H9 (cell line): ENCODE data around the gene PRSS57. TPM values are rescaled to one million over a fixed set of nuclear protein-coding genes. Genes with fewer than 3 reads are reported as not detected.
A peak's percentile ranks its signal among the peaks of the same experiment; 100 is the strongest.

Experiments used
- DNase-seq: peaks from one replicate; pipeline ENCODE4 v3.0.0-alpha.2; 2017
- H2AFZ ChIP-seq: one replicate; pipeline ENCODE4 v1.6.1; 2013; ENCODE audit warnings: mild to moderate bottlenecking, low read length, control low read depth, moderate library complexity
- H2AK5ac ChIP-seq: 2 replicates; pipeline ENCODE4 v1.6.1; 2013; ENCODE audit warnings: low read length, control low read depth, mixed read lengths; ENCODE audit not compliant: insufficient read length
- H2BK120ac ChIP-seq: one replicate; pipeline ENCODE4 v1.6.1; 2013; ENCODE audit warnings: low read depth, mild to moderate bottlenecking, low read length, control low read depth, inconsistent platforms; ENCODE audit not compliant: poor library complexity, severe bottlenecking
- H2BK12ac ChIP-seq: 2 replicates; pipeline ENCODE4 v1.6.1; 2013; ENCODE audit warnings: low read length, control low read depth, mixed read lengths, low read depth; ENCODE audit not compliant: insufficient read length
- H2BK15ac ChIP-seq: 2 replicates; pipeline ENCODE4 v1.6.1; 2013; ENCODE audit warnings: low read depth, low read length, control low read depth
- H2BK20ac ChIP-seq: one replicate; pipeline ENCODE4 v1.6.1; 2013; ENCODE audit warnings: low read depth, mild to moderate bottlenecking, low read length, control low read depth, inconsistent platforms; ENCODE audit not compliant: poor library complexity, severe bottlenecking
- H2BK5ac ChIP-seq: 2 replicates; pipeline ENCODE4 v1.6.1; 2013; ENCODE audit warnings: low read length, control low read depth, mixed read lengths; ENCODE audit not compliant: insufficient read length
- H3K14ac ChIP-seq: 2 replicates; pipeline ENCODE4 v1.6.1; 2013; ENCODE audit warnings: low read length, control low read depth; ENCODE audit not compliant: insufficient read depth
- H3K18ac ChIP-seq: 2 replicates; pipeline ENCODE4 v1.6.1; 2013; ENCODE audit warnings: low read depth, mild to moderate bottlenecking, mixed read lengths, low read length, control low read depth; ENCODE audit not compliant: insufficient read length
- H3K23ac ChIP-seq: 2 replicates; pipeline ENCODE4 v1.6.1; 2013; ENCODE audit warnings: low read length, control low read depth, mixed read lengths, low read depth; ENCODE audit not compliant: insufficient read length
- H3K23me2 ChIP-seq: 2 replicates; pipeline ENCODE4 v1.6.1; 2013; ENCODE audit warnings: low read depth, mild to moderate bottlenecking, mixed read lengths, low read length, control low read depth; ENCODE audit not compliant: insufficient read length, poor library complexity, severe bottlenecking
- H3K27ac ChIP-seq: 2 replicates; pipeline ENCODE4 v1.5.1; 2013; ENCODE audit warnings: low read length, control low read depth, mixed read lengths, low read depth; ENCODE audit not compliant: insufficient read length
- H3K27me3 ChIP-seq: 2 replicates; pipeline ENCODE4 v1.6.1; 2013; ENCODE audit warnings: low read length, control low read depth, inconsistent platforms; ENCODE audit not compliant: insufficient read depth
- H3K4ac ChIP-seq: 2 replicates; pipeline ENCODE4 v1.6.1; 2013; ENCODE audit warnings: low read depth, mild to moderate bottlenecking, control low read depth, inconsistent platforms, low read length, moderate library complexity
- H3K4me1 ChIP-seq: 2 replicates; pipeline ENCODE4 v1.6.1; 2013; ENCODE audit warnings: low read length, control low read depth, inconsistent platforms; ENCODE audit not compliant: insufficient read depth
- H3K4me2 ChIP-seq: 2 replicates; pipeline ENCODE4 v1.6.1; 2013; ENCODE audit warnings: low read length, control low read depth, mixed read lengths; ENCODE audit not compliant: insufficient read length, insufficient read depth
- H3K56ac ChIP-seq: 2 replicates; pipeline ENCODE4 v1.6.1; 2013; ENCODE audit warnings: low read depth, mild to moderate bottlenecking, mixed read lengths, low read length, control low read depth; ENCODE audit not compliant: insufficient read length
- H3K79me1 ChIP-seq: 2 replicates; pipeline ENCODE4 v1.6.1; 2013; ENCODE audit warnings: low read depth, mild to moderate bottlenecking, moderate library complexity, low read length, control low read depth, inconsistent platforms; ENCODE audit not compliant: insufficient read depth, poor library complexity, severe bottlenecking
- H3K79me2 ChIP-seq: 2 replicates; pipeline ENCODE4 v1.6.1; 2013; ENCODE audit warnings: low read length, control low read depth, inconsistent platforms; ENCODE audit not compliant: insufficient read depth
- H3K9ac ChIP-seq: 2 replicates; pipeline ENCODE4 v1.6.1; 2013; ENCODE audit warnings: low read length, control low read depth, mixed read lengths; ENCODE audit not compliant: insufficient read length; ENCODE audit errors: extremely low read depth
- H3K9me3 ChIP-seq: one replicate; pipeline ENCODE4 v1.6.1; 2013; ENCODE audit warnings: low read depth, low read length, inconsistent platforms; ENCODE audit not compliant: control insufficient read depth
- H3T11ph ChIP-seq: one replicate; pipeline ENCODE4 v1.6.1; 2013; ENCODE audit warnings: mild to moderate bottlenecking, low read length, control low read depth, inconsistent platforms
- H4K20me1 ChIP-seq: one replicate; pipeline ENCODE4 v1.6.1; 2013; ENCODE audit not compliant: control insufficient read depth, insufficient read length, insufficient read depth
- H4K5ac ChIP-seq: 2 replicates; pipeline ENCODE4 v1.6.1; 2013; ENCODE audit warnings: low read depth, mild to moderate bottlenecking, mixed read lengths, low read length, control low read depth; ENCODE audit not compliant: insufficient read length
- H4K8ac ChIP-seq: replicated peaks from 2 replicates; pipeline ENCODE4 v1.6.1; 2013; ENCODE audit warnings: low read length, control low read depth, mixed read lengths, low read depth; ENCODE audit not compliant: insufficient read length
- H4K91ac ChIP-seq: 2 replicates; pipeline ENCODE4 v1.6.1; 2013; ENCODE audit warnings: low read depth, mild to moderate bottlenecking, moderate library complexity, mixed read lengths, low read length, control low read depth; ENCODE audit not compliant: insufficient read length
- H3K27ac Mint-ChIP-seq, 3 experiments: 2 replicates in 2 of 3; 3 replicates in 1 of 3; pipeline ENCODE4 v1.8.0; 2020 to 2021; ENCODE audit warnings: mixed read lengths in 3 of 3, mild to moderate bottlenecking in 1 of 3, moderate library complexity in 1 of 3
- H3K27me3 Mint-ChIP-seq: 2 replicates; pipeline ENCODE4 v1.8.0; 2021; ENCODE audit warnings: low read depth, mild to moderate bottlenecking, moderate library complexity, mixed read lengths
- H3K36me3 Mint-ChIP-seq, 3 experiments: 2 replicates in 2 of 3; 3 replicates in 1 of 3; pipeline ENCODE4 v1.8.0; 2020 to 2021; ENCODE audit warnings: low read depth in 3 of 3, mixed read lengths in 3 of 3; ENCODE audit not compliant: insufficient read depth in 1 of 3
- H3K4me1 Mint-ChIP-seq, 2 experiments: 2 replicates each; pipeline ENCODE4 v1.8.0; 2020; ENCODE audit warnings: mixed read lengths in 2 of 2
- H3K4me3 Mint-ChIP-seq, 2 experiments: 2 replicates in 1 of 2; 3 replicates in 1 of 2; pipeline ENCODE4 v1.8.0; 2020 to 2021; ENCODE audit warnings: mild to moderate bottlenecking in 2 of 2, mixed read lengths in 2 of 2, moderate library complexity in 1 of 2
- H3K9me3 Mint-ChIP-seq, 2 experiments: 2 replicates in 1 of 2; 3 replicates in 1 of 2; pipeline ENCODE4 v1.8.0; 2020; ENCODE audit warnings: mild to moderate bottlenecking in 2 of 2, mixed read lengths in 2 of 2, moderate library complexity in 1 of 2
- CTCF ChIP-seq: fragments of 200-600 bp; sonication (generic); conservative IDR thresholded peaks from 3 replicates; pipeline ENCODE4 v1.8.0; 2021; ENCODE audit warnings: antibody characterized with exemption, mild to moderate bottlenecking
- WGBS: extraction: QIAGEN DNeasy Blood & Tissue Kit; methylation state at CpG from one replicate; pipeline ENCODE4 v1.1.7; 2013; ENCODE audit warnings: missing lambda C conversion rate, low lambda C conversion rate, mixed read lengths; ENCODE audit not compliant: insufficient read length; ENCODE audit errors: extremely low coverage; 5-methylcytosine and 5-hydroxymethylcytosine counted together
- total RNA-seq: library from RNA; stranded (reverse); gene quantifications from 2 replicates; pipeline ENCODE4 v1.2.1, GENCODE V29; 2021

The PRSS57 gene
- total RNA-seq, 1 experiment from 2014 or later, result not detected

GRCh38 chr19:723714-724113 lies 28.5 kb upstream of the PRSS57 start:
- no peak overlapping the region for H3K4ac ChIP-seq
- no peak overlapping the region for H2AK5ac ChIP-seq
- Mint-ChIP-seq H3K27ac (peak overlapping the region in 1 of 3 experiments; percentile 48; a peak in 1 of 7 replicates), H3K27me3 (no peaks in the 10 kb centered on the region), H3K9me3 (no peaks in the 10 kb centered on the region), H3K4me1 (peaks cover under 1% of the 10 kb centered on the region in 2 experiments; a peak in 3 of 4 replicates), H3K36me3 (peaks cover 2 to 5% (median 5%) of the 10 kb centered on the region in 3 experiments; a peak in 6 of 7 replicates), H3K4me3 (no peak overlapping the region)
- no peak overlapping the region for H2AFZ ChIP-seq
- no peak overlapping the region for H4K91ac ChIP-seq
- H2BK12ac ChIP-seq, result no peak overlapping the region
- no peak overlapping the region for H4K8ac ChIP-seq
- H3K9me3 ChIP-seq, result no peaks in the 10 kb centered on the region
- TF ChIP-seq CTCF, result no peak
- WGBS, result no CpG with 5 or more reads among the region's 18 CpGs
- H3K79me1 ChIP-seq, result no peaks in the 10 kb centered on the region
- H2BK120ac ChIP-seq, result no peak overlapping the region
- no peak overlapping the region for H3K56ac ChIP-seq
- H3K23me2 ChIP-seq, result no peaks in the 10 kb centered on the region
- H2BK15ac ChIP-seq, result no peak overlapping the region
- H2BK5ac ChIP-seq, result no peak overlapping the region
- no peak overlapping the region for H4K5ac ChIP-seq
- H3K23ac ChIP-seq, result no peak overlapping the region
- H3K79me2 ChIP-seq, result no peaks in the 10 kb centered on the region
- no peak overlapping the region for H3K14ac ChIP-seq
- H2BK20ac ChIP-seq, result no peak overlapping the region
- no peak overlapping the region for H3T11ph ChIP-seq
- H3K9ac ChIP-seq, result no peak overlapping the region
- no peak overlapping the region for H3K27ac ChIP-seq
- no peaks in the 10 kb centered on the region for H3K4me1 ChIP-seq
- DNase-seq, result no peak
- H3K27me3 ChIP-seq, result no peaks in the 10 kb centered on the region
- no peaks in the 10 kb centered on the region for H4K20me1 ChIP-seq
- no peak overlapping the region for H3K4me2 ChIP-seq
- H3K18ac ChIP-seq, result no peak overlapping the region
